Neural progenitor cell (in vitro differentiated cells): ENCODE measurements around the gene KREMEN2.

Experiments used
- CTCF ChIP-seq: fragments of 200-600 bp; sonication (generic); IDR thresholded peaks from 2 replicates; pipeline ENCODE4 v1.5.1; 2017; ENCODE audit warnings: antibody characterized with exemption, mild to moderate bottlenecking
- EZH2 ChIP-seq: fragments of 200-600 bp; sonication (generic); IDR thresholded peaks from 2 replicates; pipeline ENCODE4 v1.6.1; 2017; ENCODE audit warnings: antibody characterized with exemption, mild to moderate bottlenecking, moderate library complexity
- EZH2phosphoT487 ChIP-seq: fragments of 200-600 bp; sonication (generic); IDR thresholded peaks from 2 replicates; pipeline ENCODE4 v1.6.1; 2017; ENCODE audit warnings: antibody characterized with exemption

GRCh38 chr16:2976201-2976600 lies 12.1 kb downstream of the KREMEN2 start:
- TF ChIP-seq CTCF (no peak), EZH2 (no peak), EZH2phosphoT487 (no peak)
